Astrocyte (in vitro differentiated cells and primary cell): ENCODE measurements around the gene LPIN3. TPM values are rescaled to one million over a fixed set of nuclear protein-coding genes. Genes with fewer than 3 reads are reported as not detected.

Experiments
- DNase-seq: peaks from one replicate; pipeline ENCODE4 v3.0.0-alpha.2; 2010; ENCODE audit warnings: low read depth
- FAIRE-seq: peaks from 2 replicates; lab custom pipeline; 2011; peaks lifted over from hg19 to GRCh38; lab: Jason Lieb, UNC
- H2AFZ ChIP-seq: 2 replicates; pipeline ENCODE4 v1.6.0; 2012; ENCODE audit warnings: low read depth, low read length, inconsistent platforms
- H3K27ac ChIP-seq: 2 replicates; pipeline ENCODE4 v1.5.1; 2011; ENCODE audit warnings: low read depth, low read length, inconsistent platforms
- H3K27me3 ChIP-seq: 2 replicates; pipeline ENCODE4 v1.6.0; 2011; ENCODE audit warnings: low read length, inconsistent platforms; ENCODE audit not compliant: insufficient read depth
- H3K36me3 ChIP-seq: 2 replicates; pipeline ENCODE4 v1.5.1; 2011; ENCODE audit warnings: low read length, inconsistent platforms; ENCODE audit not compliant: insufficient read depth
- H3K4me1 ChIP-seq: 2 replicates; pipeline ENCODE4 v1.5.1; 2011; ENCODE audit warnings: low read length, inconsistent platforms; ENCODE audit not compliant: insufficient read depth
- H3K4me2 ChIP-seq: 2 replicates; pipeline ENCODE4 v1.6.0; 2012; ENCODE audit warnings: low read length, inconsistent platforms
- H3K4me3 ChIP-seq: 2 replicates; pipeline ENCODE4 v1.5.1; 2011; ENCODE audit warnings: low read depth, mild to moderate bottlenecking, low read length, inconsistent platforms; ENCODE audit not compliant: insufficient read depth
- H3K79me2 ChIP-seq: 2 replicates; pipeline ENCODE4 v1.6.0; 2012; ENCODE audit warnings: mild to moderate bottlenecking, low read length, inconsistent platforms; ENCODE audit not compliant: insufficient read depth
- H3K9ac ChIP-seq: 2 replicates; pipeline ENCODE4 v1.6.0; 2012; ENCODE audit warnings: mild to moderate bottlenecking, low read length, inconsistent platforms
- H3K9me3 ChIP-seq: 2 replicates; pipeline ENCODE4 v1.5.1; 2012; ENCODE audit warnings: low read depth, mild to moderate bottlenecking, low read length, inconsistent platforms; ENCODE audit not compliant: insufficient read depth
- H4K20me1 ChIP-seq: 2 replicates; pipeline ENCODE4 v1.6.0; 2012; ENCODE audit warnings: low read length, inconsistent platforms; ENCODE audit not compliant: insufficient read depth
- H3K27ac Mint-ChIP-seq: one replicate; pipeline ENCODE4 v1.8.0; 2021; ENCODE audit warnings: mild to moderate bottlenecking, mixed read lengths; ENCODE audit not compliant: unreplicated experiment
- H3K27me3 Mint-ChIP-seq: one replicate; pipeline ENCODE4 v1.8.0; 2021; ENCODE audit warnings: low read depth, mixed read lengths; ENCODE audit not compliant: unreplicated experiment
- H3K36me3 Mint-ChIP-seq: one replicate; pipeline ENCODE4 v1.8.0; 2021; ENCODE audit warnings: low read depth, mixed read lengths; ENCODE audit not compliant: unreplicated experiment
- H3K4me1 Mint-ChIP-seq: one replicate; pipeline ENCODE4 v1.8.0; 2021; ENCODE audit warnings: low read depth, mixed read lengths; ENCODE audit not compliant: unreplicated experiment
- H3K4me3 Mint-ChIP-seq: one replicate; pipeline ENCODE4 v1.8.0; 2021; ENCODE audit warnings: mild to moderate bottlenecking, moderate library complexity, mixed read lengths; ENCODE audit not compliant: unreplicated experiment
- H3K9me3 Mint-ChIP-seq: one replicate; pipeline ENCODE4 v1.8.0; 2021; ENCODE audit warnings: mild to moderate bottlenecking, mixed read lengths; ENCODE audit not compliant: unreplicated experiment
- EZH2 ChIP-seq: IDR thresholded peaks from 2 replicates; pipeline ENCODE4 v1.6.1; 2012; ENCODE audit warnings: mild to moderate bottlenecking, low read length, inconsistent platforms; ENCODE audit not compliant: insufficient read depth
- total RNA-seq: library from RNA; stranded (reverse); gene quantifications from 2 replicates; pipeline ENCODE4 v1.2.1, GENCODE V29; 2021
- TF ChIP-seq, protein P1 (sequence below): IDR thresholded peaks from 2 replicates; pipeline ENCODE4 v1.5.1; 2011; ENCODE audit warnings: low read depth, mild to moderate bottlenecking, inconsistent platforms, low read length, moderate library complexity; ENCODE audit not compliant: insufficient read depth

The LPIN3 gene
- total RNA-seq, 1 donor from 2014 or later, result 18.0 TPM

DNA sequence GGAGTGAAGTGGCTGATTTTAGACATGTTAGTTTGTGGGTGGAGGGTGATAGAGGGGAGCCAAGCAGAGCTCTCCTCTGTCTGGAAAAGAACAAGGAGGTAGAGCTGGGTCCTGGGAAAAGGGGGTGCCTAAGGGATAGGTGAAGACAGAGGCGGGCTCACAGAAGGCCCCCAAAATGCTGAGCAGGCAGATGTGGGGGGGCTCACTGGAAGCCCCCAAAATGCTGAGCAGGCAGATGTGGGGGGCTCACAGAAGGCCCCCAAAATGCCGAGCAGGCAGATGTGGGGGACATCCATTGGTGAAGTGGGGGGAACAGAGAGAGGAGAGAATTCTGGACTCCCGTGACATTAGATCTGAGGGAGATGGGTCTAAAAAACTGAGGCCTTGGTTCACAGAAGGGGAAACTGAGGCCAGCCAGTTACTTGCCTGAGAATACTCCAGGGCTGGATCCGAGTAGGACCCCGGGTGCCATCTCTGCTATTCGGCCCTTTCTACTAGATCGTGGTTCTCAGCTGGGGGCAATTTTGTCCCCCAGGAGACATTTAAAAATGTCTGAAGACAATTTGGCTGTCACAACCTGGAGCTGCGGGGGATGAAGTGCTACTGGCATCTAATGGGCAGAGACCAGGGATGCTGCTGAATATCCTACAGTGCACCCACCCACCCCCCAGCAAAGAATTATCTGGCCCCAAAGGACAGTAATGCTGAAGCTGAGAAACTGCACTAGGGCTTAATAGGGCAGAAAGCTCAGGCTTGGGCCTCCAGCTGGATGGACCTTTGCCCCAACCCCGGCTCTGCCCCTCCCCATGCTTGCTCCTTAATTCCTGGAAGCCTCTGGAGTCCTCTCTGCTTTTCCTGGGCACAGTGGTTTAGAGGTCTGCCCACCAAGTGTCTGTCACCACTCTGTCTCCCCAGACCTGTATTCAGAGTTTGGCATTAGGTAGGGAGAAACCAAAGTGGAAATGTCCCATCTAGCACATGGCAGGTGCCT, 2.1 kb downstream of the LPIN3 start:
- Mint-ChIP-seq H3K27ac (no peak overlapping the region), H3K9me3 (no peaks in the 10 kb centered on the region), H3K27me3 (peaks cover 3% of the 10 kb centered on the region), H3K36me3 (peaks cover 12% of the 10 kb centered on the region), H3K4me1 (peaks cover 5% of the 10 kb centered on the region), H3K4me3 (no peak overlapping the region)
- H4K20me1 ChIP-seq, result no peaks in the 10 kb centered on the region
- no peaks in the 10 kb centered on the region for H3K27me3 ChIP-seq
- H3K9me3 ChIP-seq, result no peaks in the 10 kb centered on the region
- H3K27ac ChIP-seq, result no peak overlapping the region
- FAIRE-seq (no peak), DNase-seq (no peak)
- no peak overlapping the region for H3K9ac ChIP-seq
- peaks cover 8% of the 10 kb centered on the region for H3K4me1 ChIP-seq
- no peaks in the 10 kb centered on the region for H3K36me3 ChIP-seq
- no peak for TF ChIP-seq EZH2
- TF ChIP-seq, protein P1, sequence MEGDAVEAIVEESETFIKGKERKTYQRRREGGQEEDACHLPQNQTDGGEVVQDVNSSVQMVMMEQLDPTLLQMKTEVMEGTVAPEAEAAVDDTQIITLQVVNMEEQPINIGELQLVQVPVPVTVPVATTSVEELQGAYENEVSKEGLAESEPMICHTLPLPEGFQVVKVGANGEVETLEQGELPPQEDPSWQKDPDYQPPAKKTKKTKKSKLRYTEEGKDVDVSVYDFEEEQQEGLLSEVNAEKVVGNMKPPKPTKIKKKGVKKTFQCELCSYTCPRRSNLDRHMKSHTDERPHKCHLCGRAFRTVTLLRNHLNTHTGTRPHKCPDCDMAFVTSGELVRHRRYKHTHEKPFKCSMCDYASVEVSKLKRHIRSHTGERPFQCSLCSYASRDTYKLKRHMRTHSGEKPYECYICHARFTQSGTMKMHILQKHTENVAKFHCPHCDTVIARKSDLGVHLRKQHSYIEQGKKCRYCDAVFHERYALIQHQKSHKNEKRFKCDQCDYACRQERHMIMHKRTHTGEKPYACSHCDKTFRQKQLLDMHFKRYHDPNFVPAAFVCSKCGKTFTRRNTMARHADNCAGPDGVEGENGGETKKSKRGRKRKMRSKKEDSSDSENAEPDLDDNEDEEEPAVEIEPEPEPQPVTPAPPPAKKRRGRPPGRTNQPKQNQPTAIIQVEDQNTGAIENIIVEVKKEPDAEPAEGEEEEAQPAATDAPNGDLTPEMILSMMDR, result no peak
- H3K4me3 ChIP-seq, result no peak overlapping the region
- H3K79me2 ChIP-seq, result no peaks in the 10 kb centered on the region
- no peak overlapping the region for H3K4me2 ChIP-seq
- no peak overlapping the region for H2AFZ ChIP-seq

DNA sequence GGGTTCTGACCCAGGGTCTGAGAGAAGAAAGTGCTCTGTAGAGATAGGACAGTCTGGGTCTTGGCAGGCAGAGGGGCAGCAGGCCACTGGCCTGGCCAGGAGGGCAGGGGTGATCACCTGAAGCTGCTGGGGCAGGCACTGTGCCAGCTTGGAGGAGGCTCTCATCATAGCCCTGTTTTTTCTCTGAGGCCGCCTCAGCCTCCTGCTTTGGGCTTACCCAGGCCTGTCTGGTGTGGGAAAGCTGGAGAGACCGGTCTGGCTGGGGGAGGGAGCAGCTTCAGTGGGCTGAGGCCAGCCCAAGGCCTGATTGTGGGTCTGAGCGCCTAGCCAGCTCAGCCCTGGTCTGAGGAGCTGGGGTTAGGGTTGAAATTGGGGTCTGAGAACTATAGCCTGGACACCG, 3.9 kb downstream of the LPIN3 start:
- Mint-ChIP-seq H3K36me3 (peaks cover 13% of the 10 kb centered on the region), H3K9me3 (no peaks in the 10 kb centered on the region), H3K27ac (no peak overlapping the region), H3K27me3 (no peaks in the 10 kb centered on the region), H3K4me1 (peaks cover 5% of the 10 kb centered on the region), H3K4me3 (no peak overlapping the region)
- H3K9me3 ChIP-seq, result no peaks in the 10 kb centered on the region
- no peaks in the 10 kb centered on the region for H3K79me2 ChIP-seq
- H3K27me3 ChIP-seq, result no peaks in the 10 kb centered on the region
- DNase-seq (no peak), FAIRE-seq (no peak)
- no peak overlapping the region for H2AFZ ChIP-seq
- no peaks in the 10 kb centered on the region for H3K36me3 ChIP-seq
- TF ChIP-seq, protein P1, result no peak
- TF ChIP-seq EZH2, result no peak
- no peak overlapping the region for H3K9ac ChIP-seq
- no peak overlapping the region for H3K4me3 ChIP-seq
- no peak overlapping the region for H3K4me2 ChIP-seq
- H3K4me1 ChIP-seq, result peaks cover 8% of the 10 kb centered on the region
- no peak overlapping the region for H3K27ac ChIP-seq
- H4K20me1 ChIP-seq, result no peaks in the 10 kb centered on the region
